Spleen (tissue), 7 donors: ENCODE data around the gene RITA1.
A peak's percentile ranks its signal among the peaks of the same experiment; 100 is the strongest.

Experiments used
- POLR2A ChIP-seq, 3 donors: fragments of 450-650 bp; IDR thresholded peaks; one replicate each; pipeline ENCODE4 v1.5.1; 2017; ENCODE audit warnings: antibody characterized with exemption in 3 of 3, mild to moderate bottlenecking in 1 of 3
- POLR2AphosphoS5 ChIP-seq, 3 donors: sonication (generic); formaldehyde crosslinking; IDR thresholded peaks; one replicate each; pipeline ENCODE4 v1.5.1; 2017; ENCODE audit warnings: antibody characterized with exemption in 3 of 3
- TF ChIP-seq, protein P1 (sequence below), 11 experiments: fragments of 200-600 bp in 7 of 11; fragments of 450-650 bp in 4 of 11; sonication (generic) in 4 of 11; IDR thresholded peaks in 8 of 11; conservative IDR thresholded peaks in 3 of 11; 1 replicate in 7 of 11; 2 replicates in 4 of 11; pipeline versions ENCODE4 v1.4.0 to v1.8.0; 2016 to 2021; ENCODE audit warnings: antibody characterized with exemption in 11 of 11, inconsistent platforms in 4 of 11, mild to moderate bottlenecking in 1 of 11
- donor health status: DM: no; HTN: no; CAD: no; lungs with moderate emphysema.
- donor health status: DM: no; HTN: no; CAD: no.
- donor health status: DM: no; HTN: no; CAD: no.

DNA sequence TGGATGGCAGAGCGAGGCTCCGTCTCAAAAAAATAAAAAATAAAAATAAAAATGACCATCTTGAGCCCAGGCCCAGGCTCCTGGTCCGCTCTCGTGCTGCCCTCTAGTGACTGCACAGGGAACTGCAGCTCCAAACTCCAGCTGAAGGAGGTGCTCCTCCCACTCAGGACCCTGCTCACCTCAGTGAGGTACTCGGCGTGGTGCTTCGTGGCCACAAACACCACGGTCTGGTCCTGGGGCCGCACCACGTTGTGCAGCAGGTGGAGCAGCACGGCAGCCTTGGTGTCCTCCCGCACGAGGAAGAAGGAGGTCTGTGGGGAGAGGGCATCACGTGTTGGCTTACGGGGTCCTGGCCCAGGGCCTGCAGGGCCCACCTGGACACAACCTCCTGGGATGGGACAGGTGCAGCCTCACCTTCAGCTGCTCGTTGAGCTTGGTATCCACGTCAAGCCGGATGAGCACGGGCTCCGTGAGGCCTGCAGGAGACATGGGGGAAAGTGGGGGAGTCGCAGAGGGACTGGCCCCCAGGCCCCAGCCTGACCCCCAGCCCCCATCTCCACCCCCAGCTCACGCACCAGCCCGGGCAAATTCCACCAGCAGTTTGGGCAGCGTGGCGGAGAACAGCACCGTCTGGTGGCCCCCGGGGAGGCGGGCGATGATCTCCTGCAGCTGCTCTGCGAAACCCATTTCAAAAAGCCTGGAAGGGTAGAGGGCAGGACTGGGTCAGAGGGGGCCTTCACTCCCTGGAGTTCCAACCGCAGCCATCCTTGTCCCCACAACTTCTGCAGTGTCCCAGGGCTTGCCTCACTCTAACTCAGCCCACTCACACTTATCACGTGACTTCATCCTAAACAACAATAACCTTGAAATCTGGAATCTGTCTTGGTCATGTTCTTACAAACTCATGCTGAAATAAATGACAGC, 10.8 kb upstream of the RITA1 start:
- TF ChIP-seq, protein P1, sequence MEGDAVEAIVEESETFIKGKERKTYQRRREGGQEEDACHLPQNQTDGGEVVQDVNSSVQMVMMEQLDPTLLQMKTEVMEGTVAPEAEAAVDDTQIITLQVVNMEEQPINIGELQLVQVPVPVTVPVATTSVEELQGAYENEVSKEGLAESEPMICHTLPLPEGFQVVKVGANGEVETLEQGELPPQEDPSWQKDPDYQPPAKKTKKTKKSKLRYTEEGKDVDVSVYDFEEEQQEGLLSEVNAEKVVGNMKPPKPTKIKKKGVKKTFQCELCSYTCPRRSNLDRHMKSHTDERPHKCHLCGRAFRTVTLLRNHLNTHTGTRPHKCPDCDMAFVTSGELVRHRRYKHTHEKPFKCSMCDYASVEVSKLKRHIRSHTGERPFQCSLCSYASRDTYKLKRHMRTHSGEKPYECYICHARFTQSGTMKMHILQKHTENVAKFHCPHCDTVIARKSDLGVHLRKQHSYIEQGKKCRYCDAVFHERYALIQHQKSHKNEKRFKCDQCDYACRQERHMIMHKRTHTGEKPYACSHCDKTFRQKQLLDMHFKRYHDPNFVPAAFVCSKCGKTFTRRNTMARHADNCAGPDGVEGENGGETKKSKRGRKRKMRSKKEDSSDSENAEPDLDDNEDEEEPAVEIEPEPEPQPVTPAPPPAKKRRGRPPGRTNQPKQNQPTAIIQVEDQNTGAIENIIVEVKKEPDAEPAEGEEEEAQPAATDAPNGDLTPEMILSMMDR (IDR thresholded peaks at IDR 0.05 in 8 of 11, conservative IDR thresholded peaks at IDR 0.05 in 3 of 11) = peak; percentile 95 to 99 (median 98)
- TF ChIP-seq POLR2A (IDR thresholded peaks at IDR 0.05) = no peak
- TF ChIP-seq POLR2AphosphoS5 (IDR thresholded peaks at IDR 0.05) = peak; percentile 39 to 80 (median 53)
